Mucosa of rectum (tissue), 2 donors: ENCODE results near the gene GPRASP1.

ENCODE experiments used
- H3K27ac ChIP-seq, 2 donors: one replicate each; pipeline ENCODE4 v1.7.0; 2013; ENCODE audit warnings: inconsistent platforms in 2 of 2, low read depth in 2 of 2, low read length in 2 of 2
- H3K27me3 ChIP-seq, 2 donors: one replicate each; pipeline ENCODE4 v1.7.0; 2013; ENCODE audit warnings: low read length in 2 of 2; ENCODE audit not compliant: control insufficient read depth in 2 of 2, insufficient read depth in 2 of 2
- H3K36me3 ChIP-seq, 2 donors: one replicate each; pipeline ENCODE4 v1.7.0; 2013; ENCODE audit warnings: low read length in 2 of 2; ENCODE audit not compliant: control insufficient read depth in 2 of 2, insufficient read depth in 2 of 2
- H3K4me1 ChIP-seq, 2 donors: one replicate each; pipeline ENCODE4 v1.7.0; 2013; ENCODE audit warnings: low read length in 2 of 2, mild to moderate bottlenecking in 1 of 2; ENCODE audit not compliant: control insufficient read depth in 2 of 2, insufficient read depth in 2 of 2
- H3K4me3 ChIP-seq, 2 donors: one replicate each; pipeline ENCODE4 v1.7.0; 2013; ENCODE audit warnings: low read length in 2 of 2
- H3K9ac ChIP-seq, 2 donors: one replicate each; pipeline ENCODE4 v1.7.0; 2013; ENCODE audit warnings: low read length in 2 of 2, low read depth in 1 of 2, mild to moderate bottlenecking in 1 of 2
- H3K9me3 ChIP-seq, 2 donors: one replicate each; pipeline ENCODE4 v1.7.0; 2013; ENCODE audit warnings: low read length in 2 of 2; ENCODE audit not compliant: control insufficient read depth in 2 of 2
- donor health status: healthy.
- donor health status: Normal muscosa, but diverticular disease.

GPRASP1 gene

DNA sequence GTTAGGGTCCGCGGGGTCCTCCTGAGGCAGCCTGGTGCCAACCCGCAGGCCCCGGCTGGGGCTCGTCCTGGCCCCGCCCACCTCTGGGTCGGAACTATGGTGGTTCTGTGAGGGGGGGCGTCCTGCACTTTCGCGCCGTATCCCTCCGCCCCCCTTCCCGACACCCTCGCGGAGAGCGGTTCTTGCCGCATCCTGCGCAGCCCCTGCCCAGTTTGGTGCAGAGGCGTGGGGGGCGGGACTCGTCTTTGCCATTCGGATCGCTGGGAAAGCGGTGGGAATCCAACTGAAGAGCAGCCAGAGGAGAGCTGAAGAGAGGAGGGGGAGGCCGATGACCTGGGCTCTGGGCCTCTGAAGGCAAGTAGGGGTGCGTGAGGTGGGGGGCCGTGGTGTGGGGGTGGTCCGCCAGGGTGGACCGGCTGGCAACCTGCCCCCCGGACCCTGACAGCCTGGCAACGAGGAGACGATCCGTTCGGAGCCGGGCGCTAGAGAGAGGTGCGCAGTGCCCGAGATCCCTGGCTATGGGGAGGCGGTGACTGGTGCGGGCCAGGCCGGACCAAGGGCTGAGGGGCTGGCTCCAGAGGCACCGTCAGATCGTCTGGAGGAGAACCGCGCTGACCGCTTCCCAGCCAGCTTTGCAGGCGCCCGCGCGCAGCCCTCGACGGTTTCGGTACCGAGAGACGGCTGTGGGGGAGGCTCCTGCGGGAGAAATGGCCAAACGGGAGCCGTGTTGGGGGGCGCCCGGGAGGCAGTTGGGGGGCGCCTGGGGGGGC is at the start of gene GPRASP1:
TSS of gene GPRASP1 (plus strand) at position 242 of the 770 bp plus-strand sequence. CDS start 2,431 bp downstream, outside the sequence.
- Histone ChIP-seq H3K27ac (peak within 1 kb of the TSS; percentile 18 to 19), H3K9ac (peak within 1 kb of the TSS; percentile 34 to 53), H3K4me1 (no peaks in the 10 kb centered on the region), H3K9me3 (no peaks in the 10 kb centered on the region), H3K27me3 (no peaks in the 10 kb centered on the region), H3K4me3 (peak within 1 kb of the TSS; percentile 52 to 69), H3K36me3 (no peaks in the 10 kb centered on the region)

GRCh38 chrX:102604327-102604726 is 47.0 kb upstream of the GPRASP1 start:
- Histone ChIP-seq H3K27me3 (peaks cover 0 to 2% of the 10 kb centered on the region in 2 donors), H3K27ac (no peak overlapping the region), H3K4me1 (no peaks in the 10 kb centered on the region), H3K4me3 (no peak overlapping the region), H3K9ac (no peak overlapping the region), H3K9me3 (no peaks in the 10 kb centered on the region), H3K36me3 (peaks cover 0 to 3% of the 10 kb centered on the region in 2 donors)

GRCh38 chrX:102606115-102606514 is 45.2 kb upstream of the GPRASP1 start:
- peaks cover 0 to 3% of the 10 kb centered on the region in 2 donors for H3K36me3 ChIP-seq
- H3K9ac ChIP-seq: no peak overlapping the region
- H3K27ac ChIP-seq: no peak overlapping the region
- H3K4me3 ChIP-seq: no peak overlapping the region
- H3K4me1 ChIP-seq: no peaks in the 10 kb centered on the region
- H3K9me3 ChIP-seq: no peaks in the 10 kb centered on the region
- no peaks in the 10 kb centered on the region for H3K27me3 ChIP-seq

DNA sequence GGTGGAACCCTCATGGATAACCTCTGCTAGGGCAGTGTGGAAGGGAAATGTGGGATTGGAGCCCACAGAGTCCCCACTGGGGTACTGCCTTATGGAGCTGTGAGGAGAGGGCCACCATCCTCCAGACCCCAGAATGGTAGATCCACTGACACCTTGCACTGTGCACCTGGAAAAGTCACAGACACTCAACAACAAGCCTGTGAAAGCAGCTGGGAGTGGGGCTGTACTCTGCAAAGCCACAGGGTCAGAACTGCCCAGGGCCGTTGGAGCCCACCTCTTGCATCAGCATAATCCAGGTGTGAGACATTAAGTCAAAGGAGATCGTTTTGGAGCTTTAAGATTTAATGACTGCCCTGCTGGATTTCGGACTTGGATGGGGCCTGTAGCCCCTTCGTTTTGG is 40.4 kb upstream of the GPRASP1 start:
- Histone ChIP-seq H3K9me3 (peaks cover 0 to 3% of the 10 kb centered on the region in 2 donors), H3K4me3 (no peak overlapping the region), H3K36me3 (peaks cover 2 to 3% of the 10 kb centered on the region in 2 donors), H3K27ac (no peak overlapping the region), H3K27me3 (no peaks in the 10 kb centered on the region), H3K4me1 (no peaks in the 10 kb centered on the region), H3K9ac (no peak overlapping the region)

DNA sequence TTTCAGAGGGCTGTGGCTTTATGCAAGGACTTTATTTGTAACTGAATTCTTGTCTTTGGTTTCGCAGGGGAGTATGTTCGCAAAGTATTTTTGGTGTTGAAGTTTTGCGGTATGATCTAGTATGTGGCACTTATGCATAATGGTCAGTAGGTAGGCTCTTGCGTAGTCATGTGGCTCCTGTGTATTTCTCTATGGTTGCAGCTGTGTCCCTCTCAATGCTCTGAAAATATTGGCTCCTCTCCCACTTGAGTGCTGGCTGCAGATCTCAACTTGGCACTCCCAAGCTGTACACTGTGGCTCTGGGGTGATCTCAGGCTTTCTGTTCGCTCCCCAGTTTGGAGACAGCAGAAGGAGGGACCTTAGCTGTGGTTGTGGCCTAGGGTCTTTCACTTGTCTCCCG is 27.2 kb upstream of the GPRASP1 start:
- H3K4me3 ChIP-seq: no peak overlapping the region
- H3K27me3 ChIP-seq: no peaks in the 10 kb centered on the region
- no peak overlapping the region for H3K9ac ChIP-seq
- H3K36me3 ChIP-seq: no peaks in the 10 kb centered on the region
- H3K27ac ChIP-seq: no peak overlapping the region
- peaks cover 2 to 5% of the 10 kb centered on the region in 2 donors for H3K9me3 ChIP-seq
- no peaks in the 10 kb centered on the region for H3K4me1 ChIP-seq

GRCh38 chrX:102627640-102628039 is 23.6 kb upstream of the GPRASP1 start:
- Histone ChIP-seq H3K9ac (no peak overlapping the region), H3K27ac (no peak overlapping the region), H3K4me3 (no peak overlapping the region)

DNA sequence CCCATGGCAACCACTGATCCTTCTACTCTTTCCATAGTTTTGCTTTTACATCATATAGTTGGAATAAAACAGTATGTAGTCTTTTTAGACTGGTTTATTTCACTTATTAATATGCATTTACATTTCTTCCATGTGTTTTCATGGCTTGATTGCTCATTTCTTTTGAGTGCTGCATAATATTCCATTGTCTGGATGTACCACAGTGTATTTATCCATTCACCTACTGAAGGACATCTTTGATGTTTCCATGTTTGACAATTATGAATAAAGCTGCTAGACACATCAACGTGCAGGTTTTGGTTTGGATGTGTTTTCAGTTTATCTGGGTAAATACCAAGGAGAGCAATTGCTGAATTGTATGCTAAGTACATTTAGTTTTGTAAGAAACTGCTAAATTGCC is 13.7 kb upstream of the GPRASP1 start:
- H3K9ac ChIP-seq: no peak overlapping the region
- no peaks in the 10 kb centered on the region for H3K9me3 ChIP-seq
- no peaks in the 10 kb centered on the region for H3K4me1 ChIP-seq
- no peak overlapping the region for H3K4me3 ChIP-seq
- no peak overlapping the region for H3K27ac ChIP-seq
- no peaks in the 10 kb centered on the region for H3K36me3 ChIP-seq
- no peaks in the 10 kb centered on the region for H3K27me3 ChIP-seq

More at GRCh38 chrX:102627640-102628039, 23.6 kb upstream of the GPRASP1 start:
- H3K9me3 ChIP-seq: peaks cover 0 to 2% of the 10 kb centered on the region in 2 donors
- no peaks in the 10 kb centered on the region for H3K4me1 ChIP-seq
- no peaks in the 10 kb centered on the region for H3K36me3 ChIP-seq
- H3K27me3 ChIP-seq: no peaks in the 10 kb centered on the region

GRCh38 chrX:102650903-102651241 is 411 bp upstream of the GPRASP1 start:
- no peaks in the 10 kb centered on the region for H3K4me1 ChIP-seq
- peak overlapping the region in 1 of 2 donors; percentile 34 for H3K9ac ChIP-seq
- no peaks in the 10 kb centered on the region for H3K9me3 ChIP-seq
- no peaks in the 10 kb centered on the region for H3K27me3 ChIP-seq
- H3K4me3 ChIP-seq: peak overlapping the region; percentile 52 to 69
- H3K27ac ChIP-seq: no peak overlapping the region
- no peaks in the 10 kb centered on the region for H3K36me3 ChIP-seq

DNA sequence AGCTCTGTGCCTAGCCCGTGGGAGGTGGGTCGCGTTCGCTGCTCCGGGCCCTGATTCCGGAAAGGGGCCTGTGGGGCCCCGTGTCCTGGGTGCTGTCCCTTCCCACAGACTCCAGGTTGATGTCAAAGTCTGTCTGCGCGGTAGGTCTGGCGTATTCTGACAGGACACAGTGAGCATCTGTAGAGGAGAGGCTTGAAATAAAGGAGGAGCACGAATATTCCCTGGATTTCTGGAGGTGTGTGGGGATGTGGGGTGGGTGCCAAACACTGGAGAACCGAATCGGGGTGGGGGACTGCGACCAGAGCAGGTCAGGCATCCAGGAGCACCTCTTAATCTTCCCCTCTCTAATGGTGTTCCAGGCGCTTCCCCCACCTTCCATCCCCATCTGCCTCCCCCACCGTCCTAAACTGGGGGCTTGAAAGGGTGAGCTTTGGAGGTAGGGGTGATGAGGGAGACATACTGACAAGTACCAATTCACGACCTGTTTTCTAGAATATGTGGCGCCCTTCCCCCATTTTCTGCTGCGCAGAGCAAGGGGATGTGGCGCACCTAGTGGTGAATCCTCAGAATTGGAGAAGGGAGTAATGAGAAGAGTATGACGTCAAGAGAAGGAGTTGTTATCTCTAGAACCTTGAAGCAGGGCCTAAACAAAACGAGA is 877 bp downstream of the GPRASP1 start:
- Histone ChIP-seq H3K27me3 (no peaks in the 10 kb centered on the region), H3K27ac (peak overlapping the region in 1 of 2 donors; percentile 19), H3K9ac (peak overlapping the region; percentile 34 to 53), H3K36me3 (no peaks in the 10 kb centered on the region), H3K4me3 (peak overlapping the region; percentile 52 to 69), H3K4me1 (no peaks in the 10 kb centered on the region), H3K9me3 (no peaks in the 10 kb centered on the region)

DNA sequence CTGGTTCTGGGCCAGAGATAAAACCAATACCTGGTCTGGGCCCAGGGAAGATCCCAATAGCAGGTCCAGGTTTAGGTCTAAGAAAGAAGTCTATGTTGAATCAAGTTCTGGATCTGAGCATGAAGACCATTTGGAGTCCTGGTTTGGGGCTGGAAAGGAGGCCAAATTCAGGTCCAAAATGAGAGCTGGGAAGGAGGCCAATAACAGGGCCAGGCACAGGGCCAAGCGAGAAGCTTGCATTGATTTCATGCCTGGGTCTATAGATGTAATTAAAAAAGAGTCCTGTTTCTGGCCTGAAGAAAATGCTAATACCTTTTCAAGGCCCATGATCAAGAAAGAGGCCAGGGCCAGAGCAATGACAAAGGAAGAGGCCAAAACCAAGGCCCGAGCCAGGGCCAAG is 3.4 kb downstream of the GPRASP1 start:
- no peaks in the 10 kb centered on the region for H3K9me3 ChIP-seq
- no peak overlapping the region for H3K27ac ChIP-seq
- H3K4me3 ChIP-seq: no peak overlapping the region
- H3K36me3 ChIP-seq: no peaks in the 10 kb centered on the region
- H3K27me3 ChIP-seq: no peaks in the 10 kb centered on the region
- no peaks in the 10 kb centered on the region for H3K4me1 ChIP-seq
- no peak overlapping the region for H3K9ac ChIP-seq
